GM19193 (cell line): Measurements from ENCODE around the gene RNU7-1.
A peak's percentile ranks its signal among the peaks of the same experiment; 100 is the strongest.

Experiments used
- POLR2A ChIP-seq: IDR thresholded peaks from 4 replicates; pipeline ENCODE4 v1.6.1; 2011; ENCODE audit not compliant: insufficient read depth, insufficient read length; ENCODE audit errors: extremely low read depth

Gene RNU7-1

DNA sequence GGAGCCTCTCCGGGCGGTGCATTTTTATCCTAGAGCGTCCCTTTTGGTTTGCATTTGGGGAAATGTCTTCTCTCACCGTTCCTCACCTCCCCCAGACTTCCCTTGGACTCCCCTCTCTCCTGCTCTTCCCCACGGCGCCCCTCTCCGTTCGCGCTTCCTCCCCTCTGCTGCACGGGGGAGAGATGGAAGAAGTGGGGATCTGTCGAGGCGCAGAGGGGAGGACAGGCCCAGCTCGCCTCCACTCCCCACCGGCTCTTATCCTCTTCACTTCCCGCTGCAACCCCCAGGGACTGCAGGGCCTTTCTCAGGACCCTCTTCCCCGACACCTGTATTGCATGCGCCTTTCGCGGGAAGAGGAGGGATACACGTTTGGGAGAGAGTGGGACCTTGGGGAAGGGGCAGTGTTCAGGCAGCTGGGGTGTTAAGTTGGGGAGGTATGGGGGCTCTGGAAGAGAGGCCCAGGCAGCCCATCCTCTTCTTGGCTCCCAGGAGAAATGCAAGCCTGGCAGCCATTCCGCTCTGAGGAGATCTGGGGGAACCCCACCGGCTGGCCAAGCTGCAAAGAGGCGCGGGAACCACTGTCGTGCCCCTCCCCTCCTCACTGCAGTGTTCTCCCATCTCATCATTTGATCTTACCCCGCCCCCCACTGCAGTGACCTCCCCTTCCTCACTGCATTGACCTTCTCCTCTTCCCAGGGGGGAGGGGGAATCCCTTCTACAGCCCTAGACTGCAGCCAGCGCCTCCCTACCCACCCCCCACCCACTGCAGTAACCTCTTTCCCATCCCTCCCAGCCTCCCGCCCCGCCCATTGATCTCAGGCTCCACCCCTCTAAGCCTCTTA is 28.4 kb upstream of the RNU7-1 start:
- no peak for TF ChIP-seq POLR2A

DNA sequence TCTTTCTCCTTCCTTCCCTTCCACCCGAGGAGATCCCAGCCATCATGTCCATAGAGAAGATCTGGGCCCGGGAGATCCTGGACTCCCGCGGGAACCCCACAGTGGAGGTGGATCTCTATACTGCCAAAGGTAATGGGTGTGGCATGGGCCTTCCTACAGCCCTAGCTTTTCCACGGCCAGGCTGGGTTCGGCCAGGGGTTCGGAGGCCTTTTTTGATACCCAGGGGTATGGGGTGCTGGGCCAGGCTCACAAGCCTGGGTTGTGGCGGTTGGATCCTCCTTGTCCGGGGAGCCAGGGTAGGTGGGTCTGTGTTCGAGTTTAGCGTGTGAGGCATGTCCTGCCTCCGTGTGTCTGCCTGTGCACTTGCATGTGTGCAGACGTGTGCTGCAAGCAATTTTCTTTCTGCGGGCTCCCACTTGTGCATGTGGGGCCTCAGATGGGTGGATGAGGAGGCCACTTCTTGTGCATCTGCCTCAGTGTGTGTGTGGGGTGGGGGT is 27.8 kb upstream of the RNU7-1 start:
- TF ChIP-seq POLR2A: no peak

DNA sequence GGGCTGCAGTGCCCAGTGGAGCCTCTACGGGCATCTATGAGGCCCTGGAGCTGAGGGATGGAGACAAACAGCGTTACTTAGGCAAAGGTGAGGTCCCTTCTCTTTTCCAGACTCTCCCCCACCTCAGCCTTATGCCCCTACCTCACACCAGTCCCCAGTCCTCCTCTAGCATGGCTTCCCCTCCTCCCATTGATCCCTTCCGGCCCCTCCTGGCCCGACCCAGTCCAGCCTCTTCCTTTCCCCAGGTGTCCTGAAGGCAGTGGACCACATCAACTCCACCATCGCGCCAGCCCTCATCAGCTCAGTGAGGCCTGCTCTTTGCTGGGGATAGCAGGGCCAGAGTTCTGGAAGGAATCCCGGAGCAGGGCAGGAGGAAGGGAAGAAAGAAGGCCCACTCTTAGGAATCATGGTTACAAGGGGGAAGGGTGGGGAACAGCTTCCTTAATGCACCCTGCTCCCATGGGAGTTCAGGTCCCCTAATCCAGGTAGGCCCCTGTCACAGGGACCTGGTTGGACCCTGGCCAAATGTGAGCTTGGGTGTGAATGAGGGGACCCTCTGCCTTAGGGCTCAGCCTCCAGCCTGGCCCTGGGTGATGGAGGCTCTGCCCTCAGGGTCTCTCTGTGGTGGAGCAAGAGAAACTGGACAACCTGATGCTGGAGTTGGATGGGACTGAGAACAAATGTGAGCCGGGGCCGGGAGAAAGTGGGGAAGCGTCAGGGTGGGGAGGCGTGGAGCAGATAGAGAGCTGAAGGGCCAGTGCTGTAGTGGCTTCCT is 27.0 kb upstream of the RNU7-1 start:
- no peak for TF ChIP-seq POLR2A

DNA sequence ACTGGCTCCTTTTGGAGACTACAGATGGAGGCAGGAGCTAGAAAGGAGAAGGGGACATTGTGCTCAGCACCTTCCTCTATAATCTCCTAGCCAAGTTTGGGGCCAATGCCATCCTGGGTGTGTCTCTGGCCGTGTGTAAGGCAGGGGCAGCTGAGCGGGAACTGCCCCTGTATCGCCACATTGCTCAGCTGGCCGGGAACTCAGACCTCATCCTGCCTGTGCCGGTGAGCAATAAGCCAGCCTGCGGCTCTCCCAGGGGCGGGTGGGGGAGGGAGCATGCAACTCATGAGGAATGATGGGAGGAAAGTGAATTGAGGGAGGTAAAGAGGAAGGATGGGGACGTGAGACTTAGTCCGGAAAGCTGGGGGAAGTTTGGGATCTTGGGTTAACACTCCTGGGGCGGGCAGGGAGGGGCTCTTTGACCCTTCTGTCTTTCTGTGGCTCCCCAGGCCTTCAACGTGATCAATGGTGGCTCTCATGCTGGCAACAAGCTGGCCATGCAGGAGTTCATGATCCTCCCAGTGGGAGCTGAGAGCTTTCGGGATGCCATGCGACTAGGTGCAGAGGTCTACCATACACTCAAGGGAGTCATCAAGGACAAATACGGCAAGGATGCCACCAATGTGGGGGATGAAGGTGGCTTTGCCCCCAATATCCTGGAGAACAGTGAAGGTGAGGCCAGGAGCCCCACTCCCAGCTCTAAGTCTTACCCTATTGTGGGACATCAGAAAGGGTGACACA is 26.0 kb upstream of the RNU7-1 start:
- TF ChIP-seq POLR2A: no peak

DNA sequence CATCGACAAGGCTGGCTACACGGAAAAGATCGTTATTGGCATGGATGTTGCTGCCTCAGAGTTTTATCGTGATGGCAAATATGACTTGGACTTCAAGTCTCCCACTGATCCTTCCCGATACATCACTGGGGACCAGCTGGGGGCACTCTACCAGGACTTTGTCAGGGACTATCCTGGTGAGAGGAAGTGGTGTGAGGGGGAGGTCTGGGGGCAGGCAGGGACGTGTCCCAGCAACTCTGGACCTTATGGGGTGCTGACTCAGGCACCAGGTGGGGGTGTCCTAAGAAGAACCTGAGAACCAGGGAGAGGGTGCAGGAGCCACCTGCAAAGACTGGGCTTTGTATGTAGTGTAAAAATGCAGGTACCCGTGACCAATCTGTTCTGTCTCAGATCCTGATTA is 24.0 kb upstream of the RNU7-1 start:
- no peak for TF ChIP-seq POLR2A

DNA sequence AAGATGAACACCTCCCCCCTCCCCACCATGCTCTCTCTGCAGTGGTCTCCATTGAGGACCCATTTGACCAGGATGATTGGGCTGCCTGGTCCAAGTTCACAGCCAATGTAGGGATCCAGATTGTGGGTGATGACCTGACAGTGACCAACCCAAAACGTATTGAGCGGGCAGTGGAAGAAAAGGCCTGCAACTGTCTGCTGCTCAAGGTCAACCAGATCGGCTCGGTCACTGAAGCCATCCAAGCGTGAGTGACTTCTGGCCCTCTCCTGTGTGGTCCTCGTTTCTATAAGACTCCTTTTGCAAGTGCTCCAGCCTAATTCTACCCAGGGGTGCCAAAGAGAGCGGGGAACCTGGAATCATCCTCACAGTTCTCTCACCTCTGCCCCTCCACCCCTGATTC is 22.1 kb upstream of the RNU7-1 start:
- TF ChIP-seq POLR2A: no peak

DNA sequence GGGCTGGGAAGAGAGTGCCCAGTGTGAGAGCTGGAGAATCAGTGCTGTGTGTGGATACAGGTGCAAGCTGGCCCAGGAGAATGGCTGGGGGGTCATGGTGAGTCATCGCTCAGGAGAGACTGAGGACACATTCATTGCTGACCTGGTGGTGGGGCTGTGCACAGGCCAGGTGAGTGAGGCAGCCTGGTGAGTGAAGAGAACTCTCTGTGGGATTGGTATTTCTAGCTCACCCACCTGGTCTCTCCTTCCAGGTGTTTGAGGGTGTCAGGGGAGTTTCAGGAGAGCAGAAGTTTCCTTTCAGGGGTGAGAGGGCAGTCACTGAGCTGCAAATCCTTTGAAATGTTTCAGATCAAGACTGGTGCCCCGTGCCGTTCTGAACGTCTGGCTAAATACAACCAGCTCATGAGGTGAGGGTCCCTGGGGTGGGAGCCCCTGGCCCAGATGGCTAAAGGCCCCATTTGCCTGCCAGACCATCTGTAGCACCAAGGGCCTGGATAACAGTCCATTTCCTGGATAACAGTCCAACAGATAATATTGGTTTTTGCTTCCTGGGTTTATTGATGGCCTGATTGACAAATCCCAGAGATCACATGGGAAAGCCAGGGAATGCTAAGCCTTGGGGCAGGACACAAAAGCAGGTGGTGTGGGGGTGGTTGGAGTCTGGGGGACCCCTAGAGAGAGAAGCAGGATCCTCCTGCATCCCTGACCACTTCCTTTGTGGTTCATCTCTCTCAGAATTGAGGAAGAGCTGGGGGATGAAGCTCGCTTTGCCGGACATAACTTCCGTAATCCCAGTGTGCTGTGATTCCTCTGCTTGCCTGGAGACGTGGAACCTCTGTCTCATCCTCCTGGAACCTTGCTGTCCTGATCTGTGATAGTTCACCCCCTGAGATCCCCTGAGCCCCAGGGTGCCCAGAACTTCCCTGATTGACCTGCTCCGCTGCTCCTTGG is 21.3 kb upstream of the RNU7-1 start:
- TF ChIP-seq POLR2A: peak; percentile 10

GRCh38 chr12:6923003-6923732 is 20.4 kb upstream of the RNU7-1 start:
- peak; percentile 31 for TF ChIP-seq POLR2A

DNA sequence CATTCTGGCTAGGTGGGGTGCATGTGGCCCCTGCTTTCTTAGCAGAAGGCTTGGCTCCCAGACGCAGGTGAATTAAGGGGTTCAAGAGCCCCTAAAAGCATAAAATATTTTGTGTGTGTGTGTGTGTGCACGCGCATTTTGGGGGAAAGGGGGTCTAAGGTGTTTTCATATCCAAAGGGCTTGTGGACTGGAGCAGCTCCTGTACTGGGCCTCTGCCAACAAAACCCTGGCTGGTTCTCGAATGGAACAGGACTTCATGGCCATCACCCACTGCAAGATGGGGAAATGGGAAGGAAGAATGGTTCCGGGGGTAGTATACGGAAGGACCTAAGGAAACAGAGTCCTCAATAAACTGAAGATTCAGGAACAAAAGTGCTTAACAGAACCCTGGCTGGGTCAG is 19.8 kb upstream of the RNU7-1 start:
- no peak for TF ChIP-seq POLR2A

DNA sequence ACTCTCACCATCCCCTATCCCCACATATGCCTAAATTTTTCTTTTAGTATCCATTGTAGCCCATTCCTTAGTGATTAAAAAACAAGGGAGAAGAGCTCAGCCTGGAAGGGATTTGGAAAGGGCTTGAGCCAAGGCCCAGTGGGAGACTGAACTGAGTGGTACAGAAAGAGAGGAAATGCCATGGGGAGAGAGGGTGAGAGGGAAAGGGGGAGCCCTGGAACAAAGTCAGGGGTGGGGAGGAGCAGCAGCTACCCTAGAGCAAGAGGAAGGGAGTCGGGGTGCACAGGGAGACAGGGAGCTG is 18.4 kb upstream of the RNU7-1 start:
- TF ChIP-seq POLR2A: no peak

DNA sequence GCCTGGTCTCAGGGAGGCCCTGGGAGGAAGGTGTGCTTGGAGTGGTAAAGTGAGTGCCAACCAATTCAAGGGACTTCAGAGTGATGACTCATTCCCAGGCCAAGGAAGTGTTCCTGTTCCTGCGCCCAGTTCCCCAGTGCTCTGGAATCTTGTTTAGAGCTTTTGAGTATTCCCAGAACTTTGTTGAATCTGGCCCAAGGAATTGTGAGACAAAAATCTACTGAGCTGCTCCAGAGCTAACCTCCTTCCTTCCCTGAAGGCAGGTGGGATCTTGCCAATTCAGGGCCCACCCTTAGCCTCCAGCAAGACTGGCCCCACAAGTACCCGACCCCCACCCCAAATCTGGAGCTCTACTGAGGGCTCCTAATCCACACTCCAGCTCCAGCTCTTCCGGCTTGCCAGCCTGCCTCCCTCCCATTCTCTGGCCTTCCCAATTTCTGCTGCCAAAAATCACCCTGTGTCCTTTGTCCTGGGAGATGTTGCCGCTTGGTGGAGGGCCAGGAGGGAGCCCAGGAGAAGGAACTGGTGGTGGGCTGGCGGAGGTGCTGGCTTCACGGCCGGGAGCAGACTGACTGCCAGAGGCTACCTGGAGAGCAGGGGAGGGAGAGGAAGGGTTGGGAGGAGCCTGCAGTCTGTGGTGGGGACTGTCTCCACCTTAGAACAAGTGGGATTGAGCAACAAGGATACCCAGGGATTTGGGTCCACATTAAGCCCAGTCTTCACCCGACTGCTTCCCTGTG is 17.9 kb upstream of the RNU7-1 start:
- no peak for TF ChIP-seq POLR2A

GRCh38 chr12:6927379-6928021 is 16.1 kb upstream of the RNU7-1 start, which contains the start of gene ATN1:
Gene ATN1, plus strand, starts transcription at chr12:6927959. Its CDS starts 6,043 bp downstream, at chr12:6934002.
- peak; percentile 48 for TF ChIP-seq POLR2A
